GM12891 (cell line): ENCODE data around the gene CHMP2A. TPM values are rescaled to one million over a fixed set of nuclear protein-coding genes. Genes with fewer than 3 reads are reported as not detected.
"Not testable (repeated sequence)": the region's sequence is repeated elsewhere in the genome, so short reads cannot be mapped to it uniquely, and the experiment has no call there.

Source experiments
- DNase-seq: peaks from one replicate; pipeline ENCODE4 v3.0.0; 2011; ENCODE audit warnings: low spot score; ENCODE audit not compliant: insufficient read length
- FAIRE-seq: peaks from 2 replicates; lab custom pipeline; 2011; peaks lifted over from hg19 to GRCh38; lab: Jason Lieb, UNC
- PAX5 ChIP-seq: IDR thresholded peaks from 2 replicates; pipeline ENCODE4 v1.6.1; 2011; ENCODE audit warnings: low read length, moderate library complexity, mild to moderate bottlenecking; ENCODE audit not compliant: insufficient read depth, severe bottlenecking
- POLR2A ChIP-seq: IDR thresholded peaks from 2 replicates; pipeline ENCODE4 v1.6.1; 2011; ENCODE audit warnings: low read depth, low read length, control low read depth
- POLR2AphosphoS5 ChIP-seq: IDR thresholded peaks from 2 replicates; pipeline ENCODE4 v1.6.1; 2011; ENCODE audit warnings: low read depth, low read length, control low read depth
- POU2F2 ChIP-seq: IDR thresholded peaks from 2 replicates; pipeline ENCODE4 v1.6.1; 2011; ENCODE audit warnings: low read depth, mild to moderate bottlenecking, control low read depth, low read length, moderate library complexity
- SPI1 ChIP-seq: IDR thresholded peaks from 2 replicates; pipeline ENCODE4 v1.6.1; 2011; ENCODE audit warnings: low read depth, low read length, control low read depth
- TAF1 ChIP-seq: IDR thresholded peaks from 2 replicates; pipeline ENCODE4 v1.6.1; 2011; ENCODE audit warnings: low read depth, low read length, control low read depth
- polyA plus RNA-seq: library from polyadenylated mRNA; unstranded; fragments of >200 nt; gene quantifications from one replicate; pipeline ENCODE4 v1.2.1, GENCODE V29; 2012; ENCODE audit warnings: low read depth, missing spikeins, inconsistent platforms; ENCODE audit not compliant: missing spikeins

Gene CHMP2A
- 146 TPM for polyA plus RNA-seq

- TF ChIP-seq PAX5, result peak; percentile 59
- TF ChIP-seq SPI1, result no peak
- TF ChIP-seq POU2F2, result peak; percentile 82
- peak; percentile 77; the same call in 1 of the 2 replicates for TF ChIP-seq POLR2A
- TF ChIP-seq POLR2AphosphoS5, result peak; percentile 92
- TF ChIP-seq TAF1, result no peak; the same call in 1 of the 2 replicates
- DNase-seq (peak; percentile 95), FAIRE-seq (peak; percentile 95)
Measured at GRCh38 chr19:58554494-58555368, at the start of gene CHMP2A. TSS of gene CHMP2A (minus strand) at chr19:58555105. CDS start at chr19:58554212, 893 bp downstream.

DNA sequence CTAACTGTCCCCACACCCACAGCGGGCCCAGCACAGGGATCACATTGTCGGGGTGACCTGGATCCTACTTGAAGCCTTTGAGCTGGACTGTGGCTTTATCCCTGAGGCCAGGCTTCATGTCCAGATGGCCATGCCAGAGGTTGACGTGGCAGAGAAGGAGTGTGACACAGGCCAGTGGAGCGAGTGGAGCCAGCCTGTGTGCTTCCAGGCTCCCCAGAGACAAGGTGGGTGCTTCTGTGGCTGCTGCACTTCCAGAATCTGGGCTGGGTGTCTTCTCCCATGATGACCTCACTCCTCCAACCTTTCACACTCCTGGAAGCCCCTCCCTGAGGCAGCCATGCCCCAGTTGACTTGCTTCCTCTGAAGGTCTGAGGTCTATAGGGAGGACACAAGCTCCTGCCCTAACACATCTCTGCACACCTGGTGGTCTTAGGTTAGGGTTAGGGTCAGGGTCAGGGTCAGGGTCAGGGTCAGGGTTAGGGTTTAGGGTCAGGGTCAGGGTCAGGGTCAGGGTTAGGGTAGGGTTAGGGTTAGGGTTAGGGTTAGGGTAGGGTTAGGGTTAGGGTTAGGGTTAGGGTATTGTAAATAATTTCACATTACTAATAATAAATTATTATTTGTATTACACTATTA lies 31.3 kb upstream of the CHMP2A start:
- FAIRE-seq, result no peak
- DNase-seq, result no peak
- TF ChIP-seq POU2F2, result no peak
- TF ChIP-seq PAX5, result no peak
- no peak for TF ChIP-seq SPI1
- TF ChIP-seq POLR2A, result no peak
- no peak for TF ChIP-seq POLR2AphosphoS5
- no peak for TF ChIP-seq TAF1

DNA sequence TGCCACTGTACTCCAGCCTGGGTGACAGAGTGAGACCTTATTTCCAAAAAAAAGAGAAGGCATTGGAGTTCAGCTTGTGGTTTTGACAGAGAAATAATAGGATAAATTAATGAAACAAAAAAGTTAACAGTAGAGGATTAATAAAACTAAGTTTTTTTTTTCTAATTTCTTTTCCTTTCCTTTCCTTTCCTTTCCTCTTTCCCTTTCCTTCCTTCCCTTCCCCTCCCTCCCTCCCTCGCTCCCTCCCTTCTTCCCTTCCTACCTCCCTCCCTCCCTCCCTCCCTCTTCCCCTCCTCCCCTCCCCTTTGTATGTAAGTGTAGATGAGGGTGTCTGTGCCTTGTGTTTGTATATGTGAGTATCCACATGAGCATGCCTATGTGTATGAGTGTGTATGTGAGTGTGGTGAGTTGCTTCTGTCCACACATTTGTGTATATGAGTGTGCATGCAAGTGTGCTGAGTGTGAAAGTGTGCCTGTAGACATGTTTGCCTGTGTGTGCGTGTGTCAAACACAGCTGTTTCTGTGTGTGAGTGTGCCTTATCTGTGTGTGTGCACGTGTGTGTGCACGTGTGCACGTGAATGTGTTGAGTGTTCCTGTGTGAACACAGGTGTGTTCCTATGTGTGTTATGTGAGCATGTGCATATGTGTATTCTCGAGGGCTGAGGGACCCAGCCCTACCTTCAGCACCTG lies 30.7 kb upstream of the CHMP2A start:
- DNase-seq (no peak), FAIRE-seq (no peak)
- TF ChIP-seq POLR2AphosphoS5 (no peak), POU2F2 (no peak), SPI1 (no peak), TAF1 (no peak), POLR2A (no peak), PAX5 (no peak)

- no peak for FAIRE-seq
- DNase-seq, result no peak
- TF ChIP-seq SPI1, result no peak
- no peak for TF ChIP-seq TAF1
- TF ChIP-seq PAX5, result no peak
- TF ChIP-seq POU2F2, result no peak
- TF ChIP-seq POLR2AphosphoS5, result no peak
- no peak for TF ChIP-seq POLR2A
Measured at GRCh38 chr19:58584498-58585441, 29.9 kb upstream of the CHMP2A start.

DNA sequence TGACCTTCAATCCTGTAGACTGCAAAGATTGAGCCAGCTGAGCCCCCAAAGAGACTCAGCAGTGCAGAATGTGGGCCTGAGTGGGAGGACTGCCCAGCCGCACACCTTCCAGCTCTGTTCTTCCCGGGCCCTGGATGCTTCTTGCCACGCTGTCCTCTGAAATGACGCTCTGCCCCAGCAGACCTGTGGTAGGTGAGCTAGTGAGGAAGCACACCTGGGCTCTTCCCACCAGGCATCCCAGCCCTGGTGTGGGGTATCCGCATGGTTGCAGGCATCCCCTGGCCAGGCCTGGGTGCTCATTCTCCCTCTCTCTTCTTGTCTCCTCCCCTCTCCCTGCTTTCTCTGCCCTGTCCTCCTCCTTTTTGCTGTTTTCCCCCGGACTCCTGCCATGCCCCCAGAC lies 28.1 kb upstream of the CHMP2A start:
- no peak for FAIRE-seq
- DNase-seq, result no peak
- TF ChIP-seq SPI1 (no peak), TAF1 (no peak), PAX5 (no peak)

DNA sequence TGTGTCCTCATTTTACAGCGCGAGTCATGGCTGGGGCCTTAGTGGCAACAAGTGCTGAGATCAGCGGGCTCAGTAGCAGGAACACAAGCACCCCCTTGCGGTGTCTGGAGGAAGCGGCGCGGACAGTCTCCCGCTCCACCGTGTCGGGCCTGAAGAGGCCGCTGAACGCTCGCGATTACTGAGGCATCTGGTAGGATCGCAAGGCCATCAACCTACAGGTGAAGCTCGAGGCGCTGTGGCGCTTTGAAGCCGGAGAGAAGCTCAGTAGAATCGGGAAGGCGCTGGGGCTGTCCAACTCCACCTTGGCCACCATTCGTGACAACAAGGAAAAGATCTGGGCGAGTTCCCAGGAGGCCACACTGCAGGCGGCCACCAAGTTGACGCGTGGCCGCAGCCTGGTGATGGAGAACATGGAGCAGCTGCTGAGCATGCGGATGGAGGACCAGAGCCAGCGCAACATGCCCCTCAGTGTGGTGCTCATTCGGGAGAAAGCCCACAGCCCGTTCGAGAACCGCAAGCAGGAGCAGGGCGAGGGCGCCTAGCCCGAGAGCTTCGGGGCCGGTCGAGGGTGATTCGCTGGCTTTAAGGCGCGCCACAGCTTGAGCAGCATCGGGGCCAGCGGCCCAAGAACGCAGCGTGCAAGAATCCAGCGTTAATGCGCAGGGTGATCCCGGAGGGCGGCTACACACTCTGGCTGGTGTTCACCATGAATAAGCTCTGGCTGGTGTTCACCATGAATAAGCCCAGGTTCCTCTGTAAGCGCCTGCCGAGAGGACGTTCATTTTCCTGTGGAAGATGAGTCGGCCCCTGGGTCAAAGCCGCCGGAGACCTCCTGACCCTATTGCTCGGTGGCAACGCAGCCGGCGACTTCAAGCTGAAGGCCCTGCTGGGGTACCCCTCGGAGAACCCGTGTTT lies 26.6 kb upstream of the CHMP2A start:
- FAIRE-seq (peak; percentile 87), DNase-seq (peak; percentile 76)
- 0 out of 2 replicates have a peak, but pooled peaks have one; percentile 37 for TF ChIP-seq POU2F2
- no peak for TF ChIP-seq PAX5

DNA sequence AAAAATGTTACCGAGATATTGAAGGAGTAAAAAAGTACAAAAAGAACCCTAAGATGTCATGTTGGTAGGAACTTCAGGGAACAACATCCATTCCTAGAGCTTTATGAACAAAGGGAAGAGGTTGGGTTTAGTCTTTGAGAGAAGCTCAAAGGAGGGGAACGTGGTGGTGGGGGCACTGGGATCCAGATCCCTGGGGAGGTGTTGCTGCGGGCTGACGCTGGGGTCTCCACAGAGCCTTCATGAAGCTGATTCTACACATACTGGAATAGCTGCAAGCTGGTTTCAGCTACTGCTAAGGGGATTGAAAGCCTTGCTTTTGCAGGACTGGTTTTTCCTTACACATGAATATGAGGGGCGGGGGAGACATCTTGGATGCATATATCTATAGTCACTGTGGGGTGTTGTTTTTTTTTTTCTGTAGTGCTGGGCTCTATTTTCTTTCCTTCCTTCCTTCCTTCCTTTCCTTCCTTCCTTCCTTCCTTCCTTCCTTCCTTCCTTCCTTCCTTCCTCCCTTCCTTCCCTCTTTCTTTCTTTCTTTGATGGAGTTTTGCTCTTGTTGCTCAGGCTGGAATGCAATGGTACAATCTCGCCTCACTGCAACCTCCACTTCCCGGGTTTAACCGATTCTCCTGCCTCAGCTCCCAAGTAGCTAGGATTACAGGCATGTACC lies 24.7 kb upstream of the CHMP2A start:
- DNase-seq (no peak), FAIRE-seq (no peak)
- TF ChIP-seq POU2F2 (no peak), SPI1 (no peak), TAF1 (no peak), POLR2A (no peak), PAX5 (no peak), POLR2AphosphoS5 (no peak)

DNA sequence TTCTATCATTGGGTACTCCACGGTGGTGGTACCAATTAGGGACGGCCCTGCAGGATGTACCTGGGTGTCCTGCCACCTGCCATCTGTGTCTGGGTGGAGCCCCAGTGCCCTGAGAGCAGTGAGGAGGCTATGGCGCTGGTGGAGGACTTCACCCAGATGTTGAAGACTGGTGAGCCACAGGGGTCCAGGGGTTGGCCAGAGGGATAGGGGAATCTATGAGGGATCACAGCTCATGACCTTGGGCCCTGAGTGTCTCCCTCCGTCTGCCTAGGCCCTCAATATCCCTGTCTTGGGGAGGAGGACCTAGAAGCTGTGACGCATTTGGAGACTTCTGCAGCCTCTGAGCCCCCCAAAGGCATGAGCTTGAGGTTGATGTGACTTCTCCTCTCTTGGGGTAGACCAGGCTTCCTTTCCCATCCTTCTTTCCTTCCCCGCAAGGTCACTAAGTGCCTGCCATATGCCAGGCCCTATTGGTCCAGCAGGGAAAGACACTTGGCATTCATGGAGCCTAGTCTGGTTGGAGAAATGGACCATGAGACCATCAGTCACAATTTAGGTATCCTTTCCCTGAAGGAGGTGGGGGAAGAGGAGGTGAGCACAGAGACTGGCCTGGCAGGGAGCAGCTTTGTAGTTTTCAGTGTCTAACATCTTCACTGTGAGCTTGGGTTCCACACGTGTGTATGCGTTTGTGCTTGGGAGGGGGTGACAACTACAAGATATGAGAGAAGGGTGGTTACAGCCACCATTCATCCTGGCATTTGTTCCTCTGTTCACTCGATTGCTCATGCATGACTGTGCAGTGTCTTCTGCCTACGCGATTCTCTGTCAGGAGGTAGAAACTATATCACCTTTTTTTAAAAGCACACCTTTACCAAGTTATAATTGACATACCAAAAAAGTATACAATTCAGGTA lies 23.4 kb upstream of the CHMP2A start:
- FAIRE-seq, result peak; percentile 95
- TF ChIP-seq POU2F2 (0 out of 2 replicates have a peak, but pooled peaks have one; percentile 15), TAF1 (no peak), SPI1 (no peak), POLR2AphosphoS5 (no peak), POLR2A (no peak), PAX5 (peak; percentile 76)
- DNase-seq, result no peak

DNA sequence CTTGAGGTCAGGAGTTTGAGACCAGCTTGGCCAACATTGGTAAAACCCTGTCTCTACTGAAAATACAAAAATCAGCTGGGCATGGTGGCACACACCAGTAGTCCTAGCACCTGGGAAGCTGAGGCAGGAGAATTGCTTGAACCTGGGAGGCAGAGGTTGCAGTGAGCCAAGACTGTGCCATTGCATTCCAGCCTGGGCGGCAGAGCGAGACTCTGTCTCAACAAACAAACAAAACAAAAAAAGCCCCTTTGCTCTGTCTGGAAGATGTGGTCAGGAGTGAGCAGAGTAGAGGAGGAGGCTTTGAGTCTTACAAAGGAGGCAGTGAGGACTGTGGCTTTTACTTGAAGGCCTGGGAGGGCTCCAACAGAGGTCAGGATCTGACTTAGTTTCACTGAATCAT lies 22.7 kb upstream of the CHMP2A start:
- DNase-seq, FAIRE-seq: not testable (repeated sequence)
